T-helper 1 cell (primary cell): ENCODE measurements around the gene SLC6A12.
"Not testable (repeated sequence)": the region's sequence is repeated elsewhere in the genome, so short reads cannot be mapped to it uniquely, and the experiment has no call there.

Source experiments
- DNase-seq, 5 donors: peaks; one replicate each; pipeline ENCODE4 v3.0.0-alpha.2; 2012 to 2020
- total RNA-seq, 4 donors: gene quantifications; one replicate each; lab custom pipeline; 2026; lab: John Stamatoyannopoulos, UW

Gene SLC6A12
- total RNA-seq: 0 to 0.15 (median 0) reads per million in 4 donors

DNA sequence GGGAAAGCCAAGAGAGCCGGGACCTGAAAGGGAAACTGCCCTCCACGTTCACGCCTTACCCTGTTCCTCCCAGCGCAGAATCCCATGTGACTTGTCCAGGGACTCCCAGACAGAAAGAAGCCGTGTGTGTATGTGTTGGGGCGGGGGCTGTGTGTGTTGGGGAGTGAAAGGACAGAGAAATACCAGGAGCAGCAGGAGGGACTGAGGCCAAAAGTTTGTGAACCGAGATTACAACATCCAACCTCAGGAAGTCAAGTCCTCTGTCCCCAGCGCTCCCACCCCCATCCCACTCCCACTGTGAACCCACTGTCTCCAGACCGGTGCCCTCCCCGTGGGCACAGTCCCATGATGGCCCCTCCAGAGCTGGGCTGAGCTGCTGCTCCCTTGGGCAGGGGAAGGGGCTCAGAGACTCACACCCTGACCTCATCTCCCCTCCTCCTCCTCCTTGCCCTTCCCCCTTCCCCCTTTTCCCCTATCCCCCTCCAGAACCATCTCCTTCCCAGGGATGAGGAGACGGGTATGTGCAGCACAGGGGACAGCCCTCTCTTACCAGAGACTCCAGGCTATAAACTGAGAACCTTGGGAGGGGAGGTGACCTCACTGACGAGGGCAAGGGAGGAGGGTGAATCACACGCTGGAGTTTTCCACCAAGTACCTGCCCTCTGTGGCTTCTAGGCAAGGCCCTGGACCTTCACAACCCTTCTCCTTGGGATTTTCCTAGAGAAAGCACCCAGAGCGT is at the start of gene SLC6A12:
TSS of gene SLC6A12 (minus strand) at position 155 of the 739 bp plus-strand sequence. CDS start 4,171 bp downstream, outside the sequence.
- DNase-seq: no peak

DNA sequence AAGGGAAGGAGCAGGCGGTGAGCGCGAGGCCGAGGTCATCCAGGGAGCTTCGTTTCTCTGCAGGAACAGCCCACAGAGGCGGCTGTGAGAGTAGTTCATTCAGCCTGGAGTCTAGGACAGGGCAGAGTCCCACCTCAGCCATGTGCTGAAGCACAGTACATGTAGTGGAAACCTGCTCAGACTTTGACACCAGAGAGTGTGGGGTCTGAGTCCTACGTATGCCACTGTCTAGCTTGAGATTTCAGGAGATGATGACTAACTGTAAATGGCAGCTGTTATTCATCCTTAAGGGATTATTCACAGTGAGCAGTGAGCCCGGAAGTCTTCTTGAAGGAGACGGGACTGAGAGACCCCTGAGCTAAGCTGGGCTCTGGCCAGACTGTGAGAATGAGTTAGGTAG is 49.6 kb upstream of the SLC6A12 start:
- no peak for DNase-seq

DNA sequence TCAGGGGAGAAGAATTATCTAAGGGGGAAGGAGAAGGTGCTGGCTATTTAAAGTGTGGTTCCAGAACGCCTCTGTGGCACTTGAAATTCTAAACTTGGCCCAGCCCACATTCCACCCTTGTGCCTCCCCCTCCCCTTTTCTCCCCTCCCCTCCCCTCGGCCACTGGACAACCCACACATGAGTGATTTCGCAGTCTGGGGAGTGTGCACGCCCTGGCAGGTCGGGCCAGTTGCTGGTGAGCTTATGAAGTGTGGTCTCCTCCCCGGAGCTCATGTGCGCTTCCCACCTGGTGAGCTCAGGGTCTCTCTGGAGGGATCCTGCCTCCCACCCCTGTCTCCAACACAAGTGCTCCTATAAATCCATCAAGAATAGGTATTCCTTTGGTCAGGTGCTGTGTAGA is 48.9 kb upstream of the SLC6A12 start, which contains the start of gene SLC6A13:
TSS of gene SLC6A13 (minus strand) at position 20 of the 400 bp plus-strand sequence. CDS start 2,784 bp downstream, outside the sequence.
- no peak for DNase-seq

DNA sequence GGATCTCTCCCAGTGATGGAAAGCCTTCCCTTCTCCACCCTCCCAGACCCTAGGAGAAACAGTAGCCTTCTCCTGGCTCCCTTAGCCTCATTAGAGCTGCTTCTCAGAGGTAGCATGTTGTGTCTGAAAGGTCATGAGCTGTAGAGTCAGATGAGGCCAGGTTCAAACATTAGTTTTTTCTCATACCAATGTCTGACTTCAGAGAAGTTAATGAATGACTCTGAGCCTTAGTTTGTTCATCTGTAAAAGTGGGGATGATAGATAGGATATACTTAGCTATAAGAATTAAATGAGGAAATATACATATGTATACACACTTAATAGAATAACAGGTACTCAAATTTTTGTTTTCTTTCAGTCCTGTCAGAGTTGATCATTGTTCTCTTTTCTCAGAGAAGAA is 48.2 kb upstream of the SLC6A12 start:
- DNase-seq: no peak

DNA sequence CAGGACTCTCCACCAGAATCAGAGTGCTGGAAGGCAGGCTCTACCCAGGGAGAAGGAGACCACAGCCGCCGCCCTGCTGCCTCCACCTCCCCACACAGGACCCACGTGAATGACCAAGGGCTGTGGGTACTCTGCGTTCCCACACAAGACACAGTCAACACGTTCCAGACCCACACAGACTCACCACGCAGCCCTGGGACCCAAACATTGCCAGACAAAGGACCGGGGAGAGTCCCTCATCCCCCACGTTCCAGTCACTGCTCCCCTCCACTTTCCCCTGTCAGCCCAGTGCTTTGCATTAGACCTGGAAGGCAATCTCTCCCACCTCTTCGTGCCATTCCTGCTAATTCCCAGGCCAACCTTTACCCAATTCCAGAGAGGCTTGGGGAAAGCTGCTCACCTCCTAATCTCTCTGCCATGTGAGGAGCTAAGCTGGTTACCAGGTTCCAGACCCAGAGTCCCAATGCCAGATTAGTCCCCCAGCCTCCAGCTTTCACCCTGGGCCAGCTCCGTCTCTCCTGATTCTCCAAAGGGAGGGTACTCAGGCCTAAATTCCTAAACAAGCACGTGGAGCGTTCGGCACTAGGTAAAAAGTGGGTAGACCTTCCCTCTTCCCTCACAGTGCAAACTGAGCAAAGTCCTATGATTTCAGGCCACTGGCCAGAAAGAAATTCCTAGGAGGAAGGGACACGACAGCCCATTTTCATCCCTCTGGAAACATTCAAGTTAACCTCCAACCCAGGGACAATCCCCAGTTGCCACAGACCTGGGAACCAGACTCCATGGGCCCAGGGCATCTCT is 43.8 kb upstream of the SLC6A12 start:
- DNase-seq: no peak

DNA sequence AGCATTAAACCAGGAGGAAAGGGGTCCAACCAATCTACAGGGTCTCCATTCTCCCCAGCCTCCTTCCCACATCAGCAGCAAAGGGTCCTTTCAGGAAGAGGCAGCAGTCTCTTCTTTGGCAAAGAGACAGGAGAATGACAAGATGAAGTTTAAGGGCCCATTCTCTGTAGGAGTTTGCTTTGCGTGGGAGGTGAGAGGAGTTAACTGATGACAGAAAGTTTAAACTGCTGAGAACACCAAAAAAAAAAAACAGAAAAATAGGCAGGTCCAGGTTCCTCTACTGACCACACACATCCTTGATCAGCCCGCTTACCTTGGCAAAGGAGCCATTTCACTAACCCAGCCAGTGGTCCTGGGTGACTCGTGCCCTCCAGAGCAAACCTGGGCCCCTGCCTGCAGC is 43.0 kb upstream of the SLC6A12 start:
- DNase-seq: no peak

DNA sequence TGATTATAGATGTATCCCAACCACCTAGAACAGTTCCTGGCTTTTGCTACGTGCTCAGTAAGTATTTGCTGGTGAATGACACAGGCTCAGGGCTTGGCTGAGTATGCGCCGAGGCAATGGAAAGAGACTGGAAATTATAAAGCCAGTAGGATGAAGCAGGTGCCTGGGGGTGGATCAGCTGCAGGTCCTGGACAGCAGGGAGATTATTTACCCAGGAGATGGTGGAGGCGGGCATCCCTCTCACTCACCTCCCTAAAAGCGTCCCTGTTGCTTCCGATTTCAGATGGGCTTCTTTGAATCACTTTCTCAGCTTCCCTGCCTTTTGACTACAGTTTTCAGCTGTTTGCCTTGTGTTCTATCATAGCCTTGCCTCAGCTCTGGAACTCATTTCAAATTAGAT is 42.3 kb upstream of the SLC6A12 start:
- DNase-seq: no peak

DNA sequence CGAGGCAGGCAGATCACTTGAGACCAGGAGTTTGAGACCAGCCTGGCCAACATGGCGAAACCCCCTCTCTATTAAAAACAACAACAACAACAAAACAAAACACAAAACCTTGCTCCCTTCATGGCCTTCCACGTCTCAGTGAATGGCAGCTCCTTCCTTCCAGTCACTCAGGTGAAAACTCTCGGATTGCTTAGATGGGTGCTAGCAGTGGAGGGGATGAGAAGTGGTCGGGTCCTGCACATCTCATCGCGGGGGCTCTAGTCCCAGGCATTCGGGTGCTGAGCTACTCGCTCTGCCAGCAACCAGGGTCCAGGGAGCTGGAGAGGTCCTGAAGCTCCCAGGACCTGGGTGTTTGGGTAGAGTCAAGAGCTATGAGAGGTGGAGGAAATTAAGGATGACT is 41.0 kb upstream of the SLC6A12 start:
- no peak for DNase-seq

DNA sequence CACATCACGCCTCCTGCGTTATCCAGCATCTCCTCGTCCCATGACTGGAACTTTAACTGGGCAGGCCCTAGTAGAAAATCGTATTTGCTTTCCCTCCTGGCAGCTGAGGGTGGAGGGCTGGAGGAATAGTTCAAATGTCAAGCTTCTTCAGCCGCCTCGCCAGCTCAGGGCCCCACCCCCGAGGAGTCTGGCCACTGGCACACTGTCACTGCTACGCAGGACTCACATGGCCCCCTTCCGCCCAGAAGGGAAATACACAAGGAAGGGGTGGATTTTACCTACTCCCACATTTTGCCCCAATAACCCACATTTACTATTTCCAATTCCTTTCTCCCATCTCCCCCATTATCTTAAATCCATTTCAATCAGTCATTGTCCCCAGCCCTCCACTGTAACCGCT is 40.1 kb upstream of the SLC6A12 start:
- no peak for DNase-seq

DNA sequence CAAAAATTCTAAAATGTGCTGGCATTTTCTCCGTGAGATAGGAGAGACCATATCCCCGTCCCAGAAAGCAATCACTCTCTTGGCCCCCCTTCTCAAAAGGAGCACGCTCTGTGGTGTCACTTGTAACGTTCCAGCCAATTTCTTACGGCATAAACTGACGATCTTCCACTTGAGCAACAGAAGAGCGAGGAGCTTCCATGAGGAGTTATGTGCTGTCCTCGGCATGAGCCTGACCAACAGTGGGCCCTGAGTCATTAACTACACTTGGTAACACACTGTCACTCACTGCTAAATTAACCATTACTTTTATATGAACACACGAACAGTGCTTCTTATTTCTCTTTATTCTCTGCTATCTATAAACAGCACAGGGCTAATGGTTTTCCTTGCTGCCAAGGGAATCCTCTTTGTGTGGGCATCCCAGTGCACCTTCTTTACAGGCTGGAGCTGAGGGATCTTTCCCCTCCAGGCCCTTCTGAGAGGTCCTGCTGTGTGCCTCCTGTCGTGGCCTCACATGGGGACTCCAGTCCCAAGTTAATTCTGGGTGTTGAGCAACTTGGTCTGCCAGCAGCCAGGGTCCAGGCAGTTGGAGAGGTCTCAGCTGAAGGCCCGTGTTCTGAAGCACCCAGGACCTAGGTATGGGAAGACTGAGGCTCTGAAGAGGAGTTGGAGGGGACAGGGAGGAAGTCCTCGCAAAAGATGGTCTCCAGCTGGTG is 39.3 kb upstream of the SLC6A12 start:
- no peak for DNase-seq

DNA sequence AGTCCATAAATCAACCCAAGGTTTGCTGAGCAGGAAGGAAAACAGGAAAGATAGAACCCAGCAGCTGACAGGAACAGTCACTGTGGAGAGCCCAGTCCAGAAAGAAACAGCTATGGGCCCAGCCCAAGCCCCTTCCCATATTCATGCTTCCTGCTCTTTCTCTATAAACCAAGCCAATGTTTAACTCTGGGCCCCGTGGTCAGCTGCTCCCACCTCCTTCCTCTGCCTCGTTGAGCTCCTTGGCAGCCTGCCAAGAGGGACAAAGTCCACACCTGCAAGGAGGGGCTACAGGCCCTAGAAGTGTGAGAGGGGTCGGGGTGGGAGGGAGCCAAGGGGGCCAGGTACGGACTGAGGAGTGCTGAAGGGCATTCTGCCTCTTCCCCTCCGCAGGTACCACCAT is 38.7 kb upstream of the SLC6A12 start:
- DNase-seq: no peak

DNA sequence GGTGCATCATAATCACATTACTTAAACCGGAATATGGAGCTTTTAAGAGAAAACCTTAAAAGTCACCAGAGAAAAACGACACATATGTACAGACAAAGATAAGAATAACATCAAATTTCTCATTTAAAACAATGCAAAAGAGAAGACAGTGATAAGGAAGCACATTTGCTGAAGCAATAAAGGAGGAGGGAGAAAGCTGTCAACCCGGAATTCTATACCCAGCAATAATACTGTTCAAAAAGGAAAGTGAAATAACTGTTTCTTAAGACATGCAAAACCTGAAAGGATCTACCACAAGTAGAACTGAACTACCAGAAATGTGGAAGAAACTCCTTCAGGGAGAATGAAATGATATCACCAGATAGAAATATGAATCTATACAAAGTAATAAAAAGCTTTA is 33.3 kb upstream of the SLC6A12 start:
- no peak for DNase-seq

DNA sequence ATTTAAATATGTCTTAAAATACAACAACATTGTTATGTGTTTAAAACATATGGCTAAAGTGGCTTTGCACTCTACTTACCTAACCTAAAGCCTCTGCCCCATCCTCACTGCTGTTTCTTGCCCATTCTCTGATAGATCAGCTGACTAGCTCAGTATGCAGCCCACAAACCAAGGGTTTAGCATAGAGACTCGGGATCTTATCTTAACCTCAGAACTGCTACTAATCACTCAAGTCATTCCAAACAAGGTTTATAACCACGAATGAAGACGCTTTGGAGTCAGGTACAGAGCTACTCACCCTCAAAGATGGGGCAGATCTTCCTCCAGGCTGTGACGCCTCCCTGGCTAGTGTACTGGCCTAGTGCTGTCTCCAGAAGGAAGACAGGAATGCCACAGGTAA is 29.4 kb upstream of the SLC6A12 start:
- DNase-seq: no peak

DNA sequence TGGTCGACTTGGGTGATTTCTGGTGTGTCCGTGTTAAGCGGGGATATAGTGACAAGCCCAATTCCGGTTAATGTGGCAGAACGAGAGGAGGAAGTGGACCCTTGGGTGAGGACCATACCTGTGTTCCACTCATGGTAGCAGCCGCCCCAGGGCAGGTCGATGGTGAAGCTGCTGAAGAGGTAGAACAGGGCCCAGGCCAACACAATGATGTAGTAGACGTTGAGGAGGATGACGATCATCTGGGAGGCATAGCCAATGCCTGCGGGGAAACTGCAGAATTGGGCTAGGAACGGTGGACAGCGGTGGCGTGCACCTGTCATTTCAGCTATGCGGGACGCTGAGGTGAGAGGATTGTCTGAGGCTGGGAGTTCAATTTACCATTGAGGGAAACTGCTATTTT is 28.5 kb upstream of the SLC6A12 start:
- DNase-seq: no peak

DNA sequence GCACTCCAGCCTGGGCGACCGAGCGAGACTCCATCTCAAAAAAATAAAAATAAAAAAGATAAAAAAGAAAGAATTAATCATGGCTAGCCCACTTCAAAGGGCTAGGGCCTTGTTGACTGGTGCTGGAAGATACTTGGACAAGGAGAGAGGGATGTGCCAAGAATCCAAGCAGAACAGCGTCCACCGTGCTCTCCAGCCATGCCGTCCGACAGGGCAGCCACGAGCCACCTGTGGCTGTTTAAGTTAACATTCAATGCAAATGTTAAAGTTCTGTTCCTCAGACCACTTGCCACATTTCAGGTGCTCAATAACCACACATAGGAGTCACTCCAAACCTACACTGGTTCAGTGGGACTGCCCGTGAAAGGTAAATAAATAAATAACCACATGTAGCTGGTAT is 27.3 kb upstream of the SLC6A12 start:
- DNase-seq: no peak

DNA sequence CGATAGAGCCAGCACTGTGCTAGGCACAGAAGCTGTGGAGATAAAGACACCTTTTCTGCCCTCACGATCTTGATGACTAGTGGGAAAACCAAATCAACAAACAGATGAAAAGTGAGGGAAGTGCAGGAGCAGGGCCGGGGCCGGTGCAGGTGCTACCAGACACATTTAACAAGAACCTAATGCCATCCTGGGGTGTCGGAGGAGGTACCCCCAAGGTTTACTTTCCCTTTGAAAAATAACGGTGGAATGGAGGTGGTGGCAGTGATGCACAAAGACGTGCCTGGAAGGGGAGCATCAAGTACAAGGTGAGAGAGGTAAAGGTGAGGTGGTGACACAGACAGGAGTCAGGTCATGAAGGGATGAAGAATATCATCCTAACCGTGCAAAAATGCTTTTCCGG is 26.6 kb upstream of the SLC6A12 start:
- no peak for DNase-seq

DNA sequence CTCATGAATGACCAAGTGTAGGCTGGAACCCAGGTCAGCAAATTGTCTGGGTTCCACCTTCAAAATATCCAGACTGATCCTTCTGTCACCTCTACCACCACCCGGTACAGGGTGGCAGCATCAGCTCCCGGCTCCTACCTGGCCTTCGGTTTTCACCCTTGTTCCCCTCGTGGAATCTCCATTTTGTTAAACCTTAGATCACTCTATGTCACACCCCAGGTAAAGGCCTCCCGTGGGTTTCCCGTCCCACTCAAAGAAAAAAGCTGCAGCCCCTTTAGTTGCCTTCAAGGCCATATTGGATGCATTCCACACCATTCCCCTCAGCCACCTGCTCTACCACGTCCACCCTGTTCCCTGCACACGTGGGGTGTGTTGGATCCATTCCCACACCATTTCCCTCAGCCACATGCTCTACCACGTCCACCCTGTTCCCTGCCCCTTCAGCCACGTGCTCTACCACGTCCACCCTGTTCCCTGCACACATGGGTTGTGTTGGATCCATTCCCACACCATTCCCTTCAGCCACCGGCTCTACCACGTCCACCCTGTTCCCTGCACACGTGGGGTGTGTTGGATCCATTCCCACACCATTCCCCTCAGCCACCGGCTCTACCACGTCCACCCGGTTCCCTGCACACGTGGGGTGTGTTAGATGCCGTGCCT is 24.9 kb upstream of the SLC6A12 start:
- no peak for DNase-seq

DNA sequence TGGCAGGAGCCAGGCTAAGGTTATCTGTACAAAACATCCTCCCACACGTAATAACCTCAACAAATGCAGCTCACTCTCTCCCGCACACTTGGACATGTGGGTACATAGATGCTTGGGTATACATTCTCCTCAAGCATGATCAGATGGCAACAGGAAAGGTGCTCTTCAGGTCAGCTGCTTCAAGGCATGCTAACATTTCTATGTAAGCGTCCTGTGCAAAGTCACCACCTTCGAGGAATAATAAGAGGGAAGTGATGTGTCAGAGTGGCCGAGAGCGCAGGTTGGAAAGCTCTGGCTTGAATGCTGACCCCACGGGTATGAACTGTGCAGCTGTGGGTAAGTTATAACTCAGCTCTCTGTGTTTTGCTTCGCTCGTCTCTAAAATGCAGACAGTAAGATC is 24.2 kb upstream of the SLC6A12 start:
- no peak for DNase-seq

DNA sequence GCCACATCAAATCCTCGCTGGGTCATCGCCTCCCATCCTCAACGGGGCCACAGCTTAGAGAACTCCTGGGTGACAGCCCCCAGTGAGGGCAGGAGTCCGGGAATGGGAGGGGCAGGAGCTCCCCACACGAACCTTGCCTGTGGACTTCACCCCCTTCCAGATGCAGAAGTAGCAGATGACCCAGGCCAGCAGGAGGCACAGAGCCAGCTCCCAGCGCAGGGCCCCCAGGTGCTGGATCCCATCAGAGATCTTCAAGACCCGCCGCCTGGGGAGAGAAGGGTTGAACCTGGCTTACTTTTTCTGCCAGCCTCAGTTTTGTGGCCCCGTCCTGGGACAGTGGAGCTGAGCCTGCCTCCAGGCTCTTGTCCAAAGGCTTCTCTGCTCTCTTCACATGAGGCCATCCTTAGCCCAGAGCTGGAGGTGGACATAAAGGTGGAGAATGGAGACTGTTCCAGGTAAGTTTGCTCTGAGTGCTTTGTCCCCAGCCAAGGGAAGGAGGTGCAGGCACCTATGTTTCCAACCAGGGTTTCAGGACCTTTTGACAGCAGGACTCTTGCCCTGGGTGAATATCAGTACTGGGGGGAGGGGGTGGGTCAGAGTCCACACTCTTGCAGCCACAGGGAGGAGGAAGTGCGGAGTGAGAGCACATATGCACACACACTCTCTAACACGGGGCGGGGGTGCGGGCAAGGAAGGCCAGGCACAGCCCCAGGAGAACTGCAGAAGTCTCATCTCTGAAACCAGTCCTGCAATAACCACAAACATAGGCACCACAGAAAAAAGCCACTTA is 23.3 kb upstream of the SLC6A12 start:
- no peak for DNase-seq

DNA sequence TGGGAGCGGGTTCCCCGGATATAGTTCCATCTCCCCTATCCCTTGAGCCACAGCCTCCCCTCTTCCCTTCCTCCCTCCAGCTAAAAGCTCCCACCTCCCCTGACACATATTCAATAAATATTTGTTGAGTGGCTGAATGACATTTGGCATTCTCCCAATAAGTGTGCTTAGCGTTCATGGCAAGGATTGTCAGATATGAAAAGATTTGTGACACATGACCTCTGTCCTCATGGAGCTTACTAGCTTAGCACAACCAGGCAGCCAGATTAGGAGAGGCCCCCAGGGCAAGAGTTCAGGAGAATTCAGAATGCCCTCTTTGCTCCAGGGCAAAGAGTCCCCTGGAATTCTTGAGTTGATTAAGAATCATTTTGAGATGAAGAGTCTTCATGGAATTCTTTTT is 22.5 kb upstream of the SLC6A12 start:
- no peak for DNase-seq

DNA sequence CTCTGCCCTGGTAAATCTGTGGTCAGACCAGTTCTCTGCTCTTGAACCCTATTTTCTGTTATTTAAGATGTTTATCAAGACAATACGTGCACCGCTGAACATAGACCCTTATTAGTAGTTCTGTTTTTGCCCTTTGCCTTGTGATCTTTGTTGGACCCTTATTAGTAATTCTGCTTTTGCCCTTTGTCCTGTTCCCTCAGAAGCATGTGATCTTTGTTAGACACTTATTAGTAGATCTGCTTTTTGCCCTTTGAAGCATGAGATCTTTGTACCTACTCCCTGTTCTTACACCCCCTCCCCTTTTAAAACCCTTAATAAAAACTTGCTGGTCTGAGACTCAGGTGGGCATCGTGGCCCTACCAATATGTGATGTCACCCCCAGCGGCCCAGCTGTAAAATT is 22.0 kb upstream of the SLC6A12 start:
- DNase-seq: not testable (repeated sequence)

DNA sequence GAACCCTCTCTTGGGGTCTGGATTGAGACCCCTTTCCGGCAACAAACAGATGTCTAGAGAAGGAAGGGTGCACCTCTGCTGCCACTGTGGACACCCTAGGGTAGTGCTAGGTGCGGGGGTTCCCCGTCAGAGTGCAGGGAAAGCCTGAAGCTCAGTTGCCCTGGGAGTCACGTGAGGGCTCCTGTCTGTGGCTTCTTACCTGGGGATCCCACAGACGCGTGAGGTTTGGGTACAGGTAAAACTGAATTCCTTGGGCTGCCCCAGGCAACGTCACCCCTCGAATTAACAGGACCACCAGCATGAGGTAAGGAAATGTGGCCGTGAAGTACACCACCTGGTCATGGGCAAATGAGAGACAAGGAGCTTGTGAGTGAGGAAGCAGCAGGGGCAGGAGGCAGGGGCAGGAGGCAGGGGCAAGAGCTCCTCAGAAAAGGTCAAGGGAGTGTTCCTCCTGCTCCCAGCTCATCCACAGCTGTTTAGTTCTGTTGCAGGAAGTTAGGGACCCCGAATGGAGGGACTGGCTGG is 21.0 kb upstream of the SLC6A12 start:
- DNase-seq: no peak
